Bronchial epithelial cell (primary cell): ENCODE measurements around the gene MYEOV. TPM values are rescaled to one million over a fixed set of nuclear protein-coding genes. Genes with fewer than 3 reads are reported as not detected.

Experiments
- DNase-seq: peaks from one replicate; pipeline ENCODE4 v3.0.0-alpha.2; 2010; ENCODE audit warnings: low read depth
- FAIRE-seq: peaks from 2 replicates; lab custom pipeline; 2011; peaks lifted over from hg19 to GRCh38; lab: Jason Lieb, UNC
- H3K27me3 ChIP-seq: 2 replicates; pipeline ENCODE4 v1.5.1; 2011; ENCODE audit warnings: low read length; ENCODE audit not compliant: control insufficient read depth, insufficient read depth
- H3K36me3 ChIP-seq: 2 replicates; pipeline ENCODE4 v1.5.1; 2011; ENCODE audit warnings: low read length; ENCODE audit not compliant: control insufficient read depth, insufficient read depth
- H3K4me3 ChIP-seq: 2 replicates; pipeline ENCODE4 v1.5.1; 2011; ENCODE audit warnings: mild to moderate bottlenecking, low read depth, low read length, control low read depth
- total RNA-seq: library from RNA; depleted of rRNA; stranded (reverse); fragments of >200 nt; gene quantifications from 2 replicates; pipeline ENCODE4 v1.2.1, GENCODE V29; 2014
- TF ChIP-seq, protein P1 (sequence below): IDR thresholded peaks from 2 replicates; pipeline ENCODE4 v1.5.1; 2011; ENCODE audit warnings: mild to moderate bottlenecking, moderate library complexity, low read length, control low read depth, inconsistent platforms; ENCODE audit not compliant: insufficient read depth, severe bottlenecking

The MYEOV gene
- total RNA-seq, 1 donor from 2014 or later = 0.26 TPM

GRCh38 chr11:69318093-69318420 lies 24.1 kb downstream of the MYEOV start:
- Histone ChIP-seq H3K4me3 (no peak overlapping the region), H3K36me3 (no peaks in the 10 kb centered on the region), H3K27me3 (no peaks in the 10 kb centered on the region)
- DNase-seq (no peak), FAIRE-seq (no peak)
- TF ChIP-seq, protein P1, sequence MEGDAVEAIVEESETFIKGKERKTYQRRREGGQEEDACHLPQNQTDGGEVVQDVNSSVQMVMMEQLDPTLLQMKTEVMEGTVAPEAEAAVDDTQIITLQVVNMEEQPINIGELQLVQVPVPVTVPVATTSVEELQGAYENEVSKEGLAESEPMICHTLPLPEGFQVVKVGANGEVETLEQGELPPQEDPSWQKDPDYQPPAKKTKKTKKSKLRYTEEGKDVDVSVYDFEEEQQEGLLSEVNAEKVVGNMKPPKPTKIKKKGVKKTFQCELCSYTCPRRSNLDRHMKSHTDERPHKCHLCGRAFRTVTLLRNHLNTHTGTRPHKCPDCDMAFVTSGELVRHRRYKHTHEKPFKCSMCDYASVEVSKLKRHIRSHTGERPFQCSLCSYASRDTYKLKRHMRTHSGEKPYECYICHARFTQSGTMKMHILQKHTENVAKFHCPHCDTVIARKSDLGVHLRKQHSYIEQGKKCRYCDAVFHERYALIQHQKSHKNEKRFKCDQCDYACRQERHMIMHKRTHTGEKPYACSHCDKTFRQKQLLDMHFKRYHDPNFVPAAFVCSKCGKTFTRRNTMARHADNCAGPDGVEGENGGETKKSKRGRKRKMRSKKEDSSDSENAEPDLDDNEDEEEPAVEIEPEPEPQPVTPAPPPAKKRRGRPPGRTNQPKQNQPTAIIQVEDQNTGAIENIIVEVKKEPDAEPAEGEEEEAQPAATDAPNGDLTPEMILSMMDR = no peak

GRCh38 chr11:69319255-69320106 lies 25.5 kb downstream of the MYEOV start:
- Histone ChIP-seq H3K4me3 (no peak overlapping the region), H3K36me3 (no peaks in the 10 kb centered on the region), H3K27me3 (no peaks in the 10 kb centered on the region)
- FAIRE-seq = no peak
- no peak for DNase-seq
- TF ChIP-seq, protein P1 = no peak

DNA sequence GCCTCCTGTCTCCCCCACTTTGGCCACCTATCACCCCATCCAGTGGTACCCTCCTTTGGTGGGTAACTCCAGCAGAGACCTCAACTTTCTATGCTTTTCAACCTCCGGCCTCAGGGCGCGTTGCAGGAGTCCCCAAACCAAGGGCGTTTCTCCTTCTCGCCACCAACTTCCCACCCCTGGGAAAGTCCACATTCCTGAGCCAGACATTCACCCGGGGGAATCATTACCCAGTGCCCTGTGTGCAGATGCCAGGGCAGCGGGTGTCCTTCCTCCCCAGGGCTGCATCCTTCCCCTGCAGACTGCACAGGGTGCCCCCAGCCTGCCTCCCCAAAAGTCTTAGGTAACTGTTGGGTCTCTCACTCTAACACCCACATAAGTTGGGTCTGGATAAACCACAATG lies 26.4 kb downstream of the MYEOV start:
- no peaks in the 10 kb centered on the region for H3K27me3 ChIP-seq
- H3K4me3 ChIP-seq = no peak overlapping the region
- DNase-seq = no peak
- no peak for FAIRE-seq
- H3K36me3 ChIP-seq = no peaks in the 10 kb centered on the region
- TF ChIP-seq, protein P1 = no peak

DNA sequence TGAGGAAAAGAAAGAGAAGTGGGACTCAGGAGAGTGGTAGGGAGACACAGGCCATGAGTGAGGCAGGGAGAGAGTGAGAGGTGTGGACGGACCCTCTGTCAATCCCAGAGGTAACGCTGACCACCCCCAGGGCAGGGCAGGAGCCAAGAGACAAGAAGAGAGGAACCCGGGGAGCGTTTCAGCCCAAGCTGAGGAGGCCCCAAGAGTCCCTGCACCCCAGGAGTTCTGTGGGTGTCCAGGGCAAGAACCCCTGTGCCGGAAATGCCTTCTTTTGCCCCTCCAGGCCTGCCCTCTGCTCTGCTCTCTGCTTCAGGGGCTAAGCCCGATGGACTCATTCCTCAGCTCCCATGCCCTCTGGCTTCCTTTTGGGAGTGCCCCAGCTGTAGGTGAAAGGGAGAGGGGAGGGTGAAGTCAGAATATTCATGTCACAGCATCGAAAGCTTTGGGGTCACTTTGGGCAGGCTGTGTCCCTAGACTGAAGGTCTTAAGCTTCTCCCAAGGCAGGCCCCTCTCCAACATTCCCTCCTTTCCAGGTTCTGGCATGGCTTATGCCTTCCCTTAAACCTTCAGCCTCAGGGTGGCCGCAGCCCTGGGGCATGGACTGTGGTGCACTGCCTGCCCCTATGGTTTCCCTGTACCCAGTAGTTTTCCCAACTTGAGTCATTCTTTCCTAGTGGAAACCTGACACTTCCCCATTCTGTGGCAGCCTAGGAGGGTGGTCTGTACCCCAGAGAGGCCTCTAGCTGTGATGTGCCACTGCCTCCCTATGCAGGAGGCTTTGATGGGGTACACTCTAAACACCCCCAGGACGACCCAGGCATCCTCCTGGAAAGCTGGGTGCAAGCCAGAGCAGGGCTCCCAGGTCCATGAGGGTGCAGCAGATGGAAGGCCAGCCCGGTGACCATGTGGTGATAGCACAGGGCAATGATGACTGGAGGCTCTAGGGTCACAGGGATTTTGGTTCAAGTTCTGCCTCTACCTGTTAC lies 27.1 kb downstream of the MYEOV start:
- TF ChIP-seq, protein P1 = no peak
- Histone ChIP-seq H3K4me3 (no peak overlapping the region), H3K36me3 (no peaks in the 10 kb centered on the region), H3K27me3 (no peaks in the 10 kb centered on the region)
- FAIRE-seq (no peak), DNase-seq (no peak)

DNA sequence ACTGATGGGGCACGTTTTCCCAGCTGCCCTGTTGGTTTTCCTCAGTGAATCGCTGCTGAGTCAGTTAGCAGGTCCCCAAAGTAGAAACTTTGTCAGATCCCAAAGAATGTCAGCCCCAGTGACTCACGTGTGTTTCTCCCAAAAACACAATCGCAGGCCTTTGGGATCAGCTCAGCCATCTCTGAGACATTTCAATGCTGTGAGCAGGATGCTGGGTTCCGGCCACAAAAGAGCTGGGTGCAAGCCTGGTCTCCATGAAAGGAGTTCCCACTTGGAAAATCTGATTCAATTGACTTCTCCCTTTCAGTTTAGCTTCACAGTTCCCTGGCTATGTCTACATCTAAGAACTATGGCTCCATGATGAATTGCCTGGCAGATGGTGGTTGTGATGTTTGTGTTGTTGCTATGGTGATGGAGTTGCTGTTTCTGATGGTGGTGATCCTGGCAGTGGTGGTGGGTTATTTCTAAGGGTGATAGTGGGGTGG lies 28.0 kb downstream of the MYEOV start:
- TF ChIP-seq, protein P1 = no peak
- H3K27me3 ChIP-seq = no peaks in the 10 kb centered on the region
- no peak overlapping the region for H3K4me3 ChIP-seq
- H3K36me3 ChIP-seq = no peaks in the 10 kb centered on the region
- peak; percentile 72 for DNase-seq
- FAIRE-seq = no peak
